ENCODE data around the gene HGF. TPM values are rescaled to one million over a fixed set of nuclear protein-coding genes. Genes with fewer than 3 reads are reported as not detected.

The HGF gene
- total RNA-seq, 1 donor from 2014 or later: not detected

DNA sequence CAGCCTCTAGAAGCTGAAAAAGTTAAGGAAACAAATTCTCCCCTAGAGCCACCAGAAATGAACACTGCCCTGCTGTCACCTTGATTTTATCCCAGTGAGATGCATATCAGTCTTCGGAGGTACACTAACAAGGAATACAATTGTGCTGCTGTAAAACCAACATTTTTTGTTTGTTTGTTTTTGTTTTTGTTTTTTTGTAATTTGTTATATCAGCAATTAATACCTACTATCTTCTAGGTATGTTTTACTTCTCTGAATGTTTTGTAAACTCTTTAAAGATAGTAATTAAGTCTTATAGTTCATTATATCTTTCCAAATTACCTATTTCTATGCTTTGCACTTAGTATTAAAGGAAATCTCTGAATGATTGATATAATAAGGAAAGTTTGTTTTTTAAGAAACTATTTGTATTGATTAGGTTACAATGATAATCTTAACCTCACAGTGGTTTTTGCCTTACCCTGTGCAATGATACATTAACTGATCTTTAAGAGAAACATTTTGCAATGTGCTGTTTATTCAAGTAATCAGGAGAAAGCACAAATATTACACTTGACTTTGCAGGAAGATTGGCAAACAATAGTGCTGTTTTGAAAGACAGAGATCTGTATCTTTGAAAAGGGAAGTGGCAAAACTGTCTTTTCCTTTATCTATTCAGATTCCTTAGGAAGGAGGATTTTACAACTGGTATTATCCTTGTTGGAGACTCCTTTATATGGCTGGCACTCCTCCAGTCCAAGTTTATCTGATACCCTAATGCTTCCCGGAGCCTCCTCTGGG is 11.3 kb upstream of the HGF start:
- H3K27ac ChIP-seq (ENCODE audit: low read depth, low read length): no peak overlapping the region
- FAIRE-seq (no peak), DNase-seq (ENCODE audit: low read depth) (no peak)
- H3K4me3 ChIP-seq (ENCODE audit: insufficient read depth, low read depth, low read length): no peak overlapping the region
- no peaks in the 10 kb centered on the region for H3K36me3 ChIP-seq (ENCODE audit: insufficient read depth, low read length)
- no peak overlapping the region for H3K4me2 ChIP-seq (ENCODE audit: low read length)
- H4K20me1 ChIP-seq (ENCODE audit: insufficient read depth, low read length): no peaks in the 10 kb centered on the region
- no peaks in the 10 kb centered on the region for H3K9me3 ChIP-seq (ENCODE audit: insufficient read depth, low read depth, low read length)
- no peaks in the 10 kb centered on the region for H3K27me3 ChIP-seq (ENCODE audit: insufficient read depth, low read length)
- no peaks in the 10 kb centered on the region for H3K4me1 ChIP-seq (ENCODE audit: insufficient read depth, low read length)
- no peak overlapping the region for H2AFZ ChIP-seq (ENCODE audit: low read depth, low read length)
- H3K27me3 Mint-ChIP-seq (ENCODE audit: low read depth, unreplicated experiment): no peaks in the 10 kb centered on the region
- H3K36me3 Mint-ChIP-seq (ENCODE audit: low read depth, unreplicated experiment): no peaks in the 10 kb centered on the region
- no peak overlapping the region for H3K4me3 Mint-ChIP-seq (ENCODE audit: unreplicated experiment)
- no peak overlapping the region for H3K9ac ChIP-seq (ENCODE audit: low read length)
- H3K27ac Mint-ChIP-seq (ENCODE audit: unreplicated experiment): no peak overlapping the region
- H3K79me2 ChIP-seq (ENCODE audit: insufficient read depth, low read length): no peaks in the 10 kb centered on the region
- TF ChIP-seq, protein P1, sequence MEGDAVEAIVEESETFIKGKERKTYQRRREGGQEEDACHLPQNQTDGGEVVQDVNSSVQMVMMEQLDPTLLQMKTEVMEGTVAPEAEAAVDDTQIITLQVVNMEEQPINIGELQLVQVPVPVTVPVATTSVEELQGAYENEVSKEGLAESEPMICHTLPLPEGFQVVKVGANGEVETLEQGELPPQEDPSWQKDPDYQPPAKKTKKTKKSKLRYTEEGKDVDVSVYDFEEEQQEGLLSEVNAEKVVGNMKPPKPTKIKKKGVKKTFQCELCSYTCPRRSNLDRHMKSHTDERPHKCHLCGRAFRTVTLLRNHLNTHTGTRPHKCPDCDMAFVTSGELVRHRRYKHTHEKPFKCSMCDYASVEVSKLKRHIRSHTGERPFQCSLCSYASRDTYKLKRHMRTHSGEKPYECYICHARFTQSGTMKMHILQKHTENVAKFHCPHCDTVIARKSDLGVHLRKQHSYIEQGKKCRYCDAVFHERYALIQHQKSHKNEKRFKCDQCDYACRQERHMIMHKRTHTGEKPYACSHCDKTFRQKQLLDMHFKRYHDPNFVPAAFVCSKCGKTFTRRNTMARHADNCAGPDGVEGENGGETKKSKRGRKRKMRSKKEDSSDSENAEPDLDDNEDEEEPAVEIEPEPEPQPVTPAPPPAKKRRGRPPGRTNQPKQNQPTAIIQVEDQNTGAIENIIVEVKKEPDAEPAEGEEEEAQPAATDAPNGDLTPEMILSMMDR (IDR thresholded peaks at IDR 0.05; ENCODE audit: insufficient read depth, low read depth, low read length): no peak
- TF ChIP-seq EZH2 (IDR thresholded peaks at IDR 0.05; ENCODE audit: insufficient read depth, low read length): no peak
- peaks cover 6% of the 10 kb centered on the region for H3K4me1 Mint-ChIP-seq (ENCODE audit: low read depth, unreplicated experiment)
- H3K9me3 Mint-ChIP-seq (ENCODE audit: unreplicated experiment): no peaks in the 10 kb centered on the region

DNA sequence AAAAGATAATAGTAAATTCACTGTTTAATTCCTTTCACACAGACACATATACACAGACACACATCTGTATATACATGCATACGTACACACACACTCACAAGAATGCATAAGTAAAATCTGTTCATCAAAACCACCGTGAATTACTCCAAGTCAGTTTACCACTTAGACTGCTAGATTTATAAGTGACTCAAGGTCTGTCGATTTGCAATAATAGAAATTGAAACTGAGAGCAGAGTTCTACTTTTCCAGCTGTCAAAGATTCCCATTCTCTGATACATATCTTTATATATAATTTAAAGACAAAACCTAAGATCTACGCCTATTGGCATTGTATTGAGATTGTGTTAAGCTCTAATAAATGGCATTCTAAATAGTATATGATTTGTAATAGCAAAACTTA is 9.9 kb upstream of the HGF start:
- Mint-ChIP-seq H3K27me3 (ENCODE audit: low read depth, unreplicated experiment) (no peaks in the 10 kb centered on the region), H3K4me1 (ENCODE audit: low read depth, unreplicated experiment) (peaks cover 11% of the 10 kb centered on the region), H3K27ac (ENCODE audit: unreplicated experiment) (no peak overlapping the region), H3K9me3 (ENCODE audit: unreplicated experiment) (no peaks in the 10 kb centered on the region), H3K4me3 (ENCODE audit: unreplicated experiment) (no peak overlapping the region), H3K36me3 (ENCODE audit: low read depth, unreplicated experiment) (no peaks in the 10 kb centered on the region)
- Histone ChIP-seq H3K27me3 (ENCODE audit: insufficient read depth, low read length) (no peaks in the 10 kb centered on the region), H3K36me3 (ENCODE audit: insufficient read depth, low read length) (no peaks in the 10 kb centered on the region), H4K20me1 (ENCODE audit: insufficient read depth, low read length) (no peaks in the 10 kb centered on the region), H3K9me3 (ENCODE audit: insufficient read depth, low read depth, low read length) (no peaks in the 10 kb centered on the region), H3K4me3 (ENCODE audit: insufficient read depth, low read depth, low read length) (no peak overlapping the region), H2AFZ (ENCODE audit: low read depth, low read length) (no peak overlapping the region), H3K27ac (ENCODE audit: low read depth, low read length) (no peak overlapping the region), H3K79me2 (ENCODE audit: insufficient read depth, low read length) (no peaks in the 10 kb centered on the region), H3K4me1 (ENCODE audit: insufficient read depth, low read length) (no peaks in the 10 kb centered on the region), H3K4me2 (ENCODE audit: low read length) (no peak overlapping the region), H3K9ac (ENCODE audit: low read length) (no peak overlapping the region)
- FAIRE-seq: no peak
- no peak for TF ChIP-seq EZH2 (IDR thresholded peaks at IDR 0.05; ENCODE audit: insufficient read depth, low read length)
- TF ChIP-seq, protein P1 (IDR thresholded peaks at IDR 0.05; ENCODE audit: insufficient read depth, low read depth, low read length): no peak
- no peak for DNase-seq (ENCODE audit: low read depth)

GRCh38 chr7:81777697-81778096 is 7.8 kb upstream of the HGF start:
- no peak overlapping the region for H3K4me3 ChIP-seq (ENCODE audit: insufficient read depth, low read depth, low read length)
- Mint-ChIP-seq H3K4me3 (ENCODE audit: unreplicated experiment) (no peak overlapping the region), H3K27me3 (ENCODE audit: low read depth, unreplicated experiment) (no peaks in the 10 kb centered on the region), H3K4me1 (ENCODE audit: low read depth, unreplicated experiment) (peaks cover 11% of the 10 kb centered on the region), H3K36me3 (ENCODE audit: low read depth, unreplicated experiment) (no peaks in the 10 kb centered on the region), H3K27ac (ENCODE audit: unreplicated experiment) (no peak overlapping the region), H3K9me3 (ENCODE audit: unreplicated experiment) (no peaks in the 10 kb centered on the region)
- TF ChIP-seq, protein P1 (IDR thresholded peaks at IDR 0.05; ENCODE audit: insufficient read depth, low read depth, low read length): no peak
- TF ChIP-seq EZH2 (IDR thresholded peaks at IDR 0.05; ENCODE audit: insufficient read depth, low read length): no peak
- H3K9me3 ChIP-seq (ENCODE audit: insufficient read depth, low read depth, low read length): no peaks in the 10 kb centered on the region
- no peak overlapping the region for H2AFZ ChIP-seq (ENCODE audit: low read depth, low read length)
- no peaks in the 10 kb centered on the region for H3K36me3 ChIP-seq (ENCODE audit: insufficient read depth, low read length)
- no peak for FAIRE-seq
- no peak overlapping the region for H3K9ac ChIP-seq (ENCODE audit: low read length)
- no peak overlapping the region for H3K4me2 ChIP-seq (ENCODE audit: low read length)
- no peaks in the 10 kb centered on the region for H3K79me2 ChIP-seq (ENCODE audit: insufficient read depth, low read length)
- no peaks in the 10 kb centered on the region for H3K4me1 ChIP-seq (ENCODE audit: insufficient read depth, low read length)
- no peak overlapping the region for H3K27ac ChIP-seq (ENCODE audit: low read depth, low read length)
- H3K27me3 ChIP-seq (ENCODE audit: insufficient read depth, low read length): no peaks in the 10 kb centered on the region
- no peak for DNase-seq (ENCODE audit: low read depth)
- no peaks in the 10 kb centered on the region for H4K20me1 ChIP-seq (ENCODE audit: insufficient read depth, low read length)
